HepG2 (cell line): ENCODE data around the gene SOX8. TPM values are rescaled to one million over a fixed set of nuclear protein-coding genes. Genes with fewer than 3 reads are reported as not detected.

ENCODE experiments used
- ATAC-seq: fragments of 200-7000 bp; cut with Tn5 transposase; 3 replicates; pipeline ENCODE4 v1.9.1; 2020; ENCODE audit warnings: mild to moderate bottlenecking, moderate library complexity
- BruUV-seq: library from RNA; stranded (reverse); fragments of 400-500 nt; replicated peaks from 2 replicates; lab custom pipeline; 2021; lab: Mats Ljungman, UMichigan
- CTCF ChIA-PET: fragments of 300-600 bp; formaldehyde crosslinking; extraction: SDS; loops from one replicate; lab custom pipeline; 2021; ENCODE audit warnings: low total read pairs, inconsistent platforms, low intra/inter-chr PET ratio; lab: Yijun Ruan, JAX
- POLR2A ChIA-PET: fragments of 350-600 bp; sonication (Branson Sonifier 250); formaldehyde crosslinking; loops from one replicate; lab custom pipeline; 2020; ENCODE audit warnings: antibody characterized with exemption, inconsistent platforms; lab: Yijun Ruan, JAX
- DNase-seq: peaks from one replicate; pipeline ENCODE4 v3.0.0-alpha.2; 2015; ENCODE audit warnings: low spot score
- FAIRE-seq: peaks from 3 replicates; lab custom pipeline; 2011; peaks lifted over from hg19 to GRCh38; lab: Jason Lieb, UNC
- H2AFZ ChIP-seq: one replicate; pipeline ENCODE4 v1.6.1; 2011; ENCODE audit warnings: low read length, inconsistent platforms
- H3K27ac ChIP-seq: fragments of 300-600 bp; 3 replicates; pipeline ENCODE4 v1.8.0; 2011; ENCODE audit warnings: mixed run types, mild to moderate bottlenecking, mixed read lengths, low read length, inconsistent platforms; ENCODE audit not compliant: insufficient read depth; ENCODE audit errors: extremely low read length
- H3K27me3 ChIP-seq, 2 experiments: fragments of 200-600 bp in 1 of 2; 2 replicates in 1 of 2; 3 replicates in 1 of 2; pipeline versions ENCODE4 v1.6.0 to v1.8.0; 2011; ENCODE audit warnings: low read length in 2 of 2, mild to moderate bottlenecking in 2 of 2, moderate library complexity in 2 of 2, inconsistent platforms in 1 of 2; ENCODE audit not compliant: insufficient read depth in 2 of 2, control insufficient read depth in 1 of 2
- H3K36me3 ChIP-seq, 2 experiments: fragments of 200-600 bp in 1 of 2; replicated peaks in 1 of 2; 2 replicates in 1 of 2; 3 replicates in 1 of 2; pipeline versions ENCODE4 v1.5.1 to v1.8.0; 2011; ENCODE audit warnings: low read length in 2 of 2, inconsistent platforms in 1 of 2; ENCODE audit not compliant: insufficient read depth in 2 of 2, control insufficient read depth in 1 of 2
- H3K4me1 ChIP-seq: 2 replicates; pipeline ENCODE4 v1.5.1; 2012; ENCODE audit warnings: low read length, inconsistent platforms; ENCODE audit not compliant: insufficient read depth
- H3K4me2 ChIP-seq: 2 replicates; pipeline ENCODE4 v1.6.0; 2011; ENCODE audit warnings: low read depth, low read length, inconsistent platforms
- H3K4me3 ChIP-seq, 3 experiments: fragments of 200-600 bp in 1 of 3; sonication (generic), shearing (Covaris generic) in 1 of 3; replicated peaks in 1 of 3; 2 replicates each; pipeline ENCODE4 v1.5.1; 2011 to 2016; ENCODE audit warnings: low read length in 3 of 3, inconsistent platforms in 2 of 3, low read depth in 2 of 3, mild to moderate bottlenecking in 2 of 3, control low read depth in 1 of 3, mixed read lengths in 1 of 3; ENCODE audit not compliant: insufficient read depth in 1 of 3
- H3K79me2 ChIP-seq: one replicate; pipeline ENCODE4 v1.6.1; 2011; ENCODE audit warnings: low read length, inconsistent platforms; ENCODE audit not compliant: insufficient read depth
- H3K9ac ChIP-seq: 2 replicates; pipeline ENCODE4 v1.6.0; 2011; ENCODE audit warnings: mild to moderate bottlenecking, low read depth, low read length, inconsistent platforms; ENCODE audit not compliant: insufficient read depth
- H3K9me3 ChIP-seq: 2 replicates; pipeline ENCODE4 v1.5.1; 2012; ENCODE audit warnings: mild to moderate bottlenecking, low read length
- H4K20me1 ChIP-seq: 2 replicates; pipeline ENCODE4 v1.6.0; 2011; ENCODE audit warnings: inconsistent platforms, mild to moderate bottlenecking, low read length, moderate library complexity; ENCODE audit not compliant: insufficient read depth
- ATF3 ChIP-seq: sonication (generic); formaldehyde crosslinking; IDR thresholded peaks from 2 replicates; pipeline ENCODE4 v1.4.0; 2020; ENCODE audit warnings: missing genetic modification reagents
- JUN ChIP-seq: sonication (generic); formaldehyde crosslinking; IDR thresholded peaks from 2 replicates; pipeline ENCODE4 v1.4.0; 2020; ENCODE audit warnings: mild to moderate bottlenecking, missing genetic modification reagents
- NFE2 ChIP-seq: sonication (generic); formaldehyde crosslinking; IDR thresholded peaks from 2 replicates; pipeline ENCODE4 v1.4.0; 2020; ENCODE audit warnings: missing genetic modification reagents
- NFKB2 ChIP-seq: sonication (generic); formaldehyde crosslinking; IDR thresholded peaks from 2 replicates; pipeline ENCODE4 v1.4.0; 2020; ENCODE audit warnings: missing genetic modification reagents, borderline replicate concordance
- NKX3-1 ChIP-seq: sonication (generic); formaldehyde crosslinking; IDR thresholded peaks from 2 replicates; pipeline ENCODE4 v1.5.0; 2020; ENCODE audit warnings: missing genetic modification reagents
- PBX3 ChIP-seq: sonication (generic); formaldehyde crosslinking; IDR thresholded peaks from 2 replicates; pipeline ENCODE4 v1.8.1; 2023; ENCODE audit warnings: missing genetic modification reagents, inconsistent platforms, borderline replicate concordance
- ZBTB33 ChIP-seq: sonication (generic); formaldehyde crosslinking; IDR thresholded peaks from 2 replicates; pipeline ENCODE4 v1.4.0; 2020; ENCODE audit warnings: missing genetic modification reagents
- ZFYVE20 ChIP-seq: sonication (generic); formaldehyde crosslinking; IDR thresholded peaks from 2 replicates; pipeline ENCODE4 v1.8.0; 2023; ENCODE audit warnings: low read depth, mild to moderate bottlenecking, moderate library complexity, missing genetic modification reagents, borderline replicate concordance
- ZNF367 ChIP-seq: sonication (generic); formaldehyde crosslinking; IDR thresholded peaks from 2 replicates; pipeline ENCODE4 v1.4.0; 2020; ENCODE audit warnings: missing genetic modification reagents, borderline replicate concordance
- ZNF614 ChIP-seq: IDR thresholded peaks from 2 replicates; pipeline ENCODE4 v1.6.1; 2018; ENCODE audit warnings: missing biosample characterization, missing genetic modification reagents, inconsistent platforms, borderline replicate concordance
- whole genome bisulfite sequencing: methylation state at CpG from one replicate; pipeline ENCODE4 v1.1.6; 2017; ENCODE audit warnings: low lambda C conversion rate; 5-methylcytosine and 5-hydroxymethylcytosine counted together
- in situ Hi-C: cut with HindIII; loops from 2 replicates; pipeline ENCODE4 v1.10.0; 2017; ENCODE audit warnings: low pct_unique_long_range_greater_than_20kb; ENCODE audit not compliant: extremely low pct_ligation_motif_present
- intact Hi-C: fragments of 100-400 bp; cut with micrococcal nuclease; formaldehyde crosslinking; loops from one replicate; pipeline ENCODE4 v1.10.0; 2022; ENCODE audit not compliant: unreplicated experiment
- polyA plus RNA-seq, 8 experiments: library from polyadenylated mRNA; depleted of rRNA in 3 of 8; stranded (reverse) in 7 of 8; unstranded in 1 of 8; fragments of >200 nt; fragmentation: Illumina TruSeq in 4 of 8; extraction: Trizol in 4 of 8; gene quantifications; 2 replicates each; pipeline versions ENCODE4 v1.2.1 to v1.2.3, GENCODE V29; 2011 to 2016; ENCODE audit warnings: low read depth in 4 of 8, missing spikeins in 1 of 8, mixed read lengths in 1 of 8; ENCODE audit not compliant: insufficient read depth in 1 of 8
- total RNA-seq, 5 experiments: library from RNA; depleted of rRNA; stranded (reverse); fragments of >200 nt; fragmentation: Illumina TruSeq; extraction: Trizol; gene quantifications; 2 replicates each; pipeline ENCODE4 v1.2.3, GENCODE V29; 2016; ENCODE audit warnings: low read depth in 1 of 5

Gene SOX8
- total and polyA plus RNA-seq, 2 of the 13 experiments (the other 11 are each of a cell fraction or from before 2014, with no cell fraction given) = 0.20 to 0.28 TPM

- TF ChIP-seq NFKB2 (CRISPR knock-in tag) (no peak), JUN (0 out of 2 replicates have a peak, but pooled peaks have one; percentile 36), ZFYVE20 (no peak), PBX3 (no peak), ATF3 (peak; percentile 73; the same call in 1 of the 2 replicates), NFE2 (CRISPR knock-in tag) (no peak), ZNF367 (CRISPR knock-in tag) (no peak), ZNF614 (no peak)
Observed at GRCh38 chr16:1002399-1003166, 21.0 kb downstream of the SOX8 start (continued).

- CTCF ChIA-PET = no interaction called here
- DNase-seq (no peak), ATAC-seq (no peak), FAIRE-seq (no peak)
- Histone ChIP-seq H3K79me2 (no peaks in the 10 kb centered on the region), H3K4me3 (no peak overlapping the region), H3K27ac (no peak overlapping the region), H2AFZ (no peak overlapping the region), H3K4me1 (no peaks in the 10 kb centered on the region), H3K4me2 (no peak overlapping the region), H4K20me1 (peaks cover 4% of the 10 kb centered on the region; the same call in 1 of the 2 replicates), H3K9ac (no peak overlapping the region), H3K36me3 (no peaks in the 10 kb centered on the region), H3K9me3 (no peaks in the 10 kb centered on the region), H3K27me3 (peaks cover 36 to 85% of the 10 kb centered on the region in 2 experiments)
- in situ Hi-C loops (no loop called here), intact Hi-C loops (no loop called here)
- TF ChIP-seq NKX3-1 = no peak
- TF ChIP-seq ZBTB33 (CRISPR knock-in tag) = 0 out of 2 replicates have a peak, but pooled peaks have one; percentile 7
- WGBS = 27% methylated on average over 21 of the region's 41 CpGs
- POLR2A ChIA-PET = no interaction called here
- BruUV-seq = no TSS peak
Observed at GRCh38 chr16:1003391-1004347, 22.1 kb downstream of the SOX8 start.
